ENCODE data around the gene PTK6.

DNA sequence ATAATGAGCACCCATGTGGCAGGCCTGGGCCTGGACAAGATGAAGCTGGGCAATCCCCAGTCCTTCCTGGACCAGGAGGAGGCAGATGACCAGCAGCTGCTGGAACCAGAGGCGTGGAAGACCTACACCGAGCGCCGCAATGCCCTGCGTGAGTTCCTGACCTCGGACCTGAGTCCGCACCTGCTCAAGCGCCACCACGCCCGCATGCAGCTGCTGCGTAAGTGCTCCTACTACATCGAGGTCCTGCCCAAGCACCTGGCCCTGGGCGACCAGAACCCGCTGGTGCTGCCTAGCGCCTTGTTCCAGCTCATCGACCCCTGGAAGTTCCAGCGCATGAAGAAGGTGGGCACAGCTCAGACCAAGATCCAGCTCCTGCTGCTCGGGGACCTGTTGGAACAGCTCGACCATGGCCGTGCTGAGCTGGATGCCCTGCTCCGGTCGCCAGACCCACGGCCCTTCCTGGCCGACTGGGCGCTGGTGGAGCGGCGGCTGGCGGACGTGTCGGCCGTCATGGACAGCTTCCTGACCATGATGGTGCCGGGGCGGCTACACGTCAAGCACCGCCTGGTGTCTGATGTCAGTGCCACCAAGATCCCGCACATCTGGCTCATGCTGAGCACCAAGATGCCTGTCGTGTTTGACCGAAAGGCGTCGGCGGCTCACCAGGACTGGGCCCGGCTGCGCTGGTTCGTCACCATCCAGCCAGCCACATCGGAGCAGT is 18.6 kb upstream of the PTK6 start:
- TF ChIP-seq POLR2AphosphoS5 (IDR thresholded peaks at IDR 0.05; ENCODE audit: low read depth, low read length): no peak
- no peak for TF ChIP-seq TAF1 (IDR thresholded peaks at IDR 0.05; ENCODE audit: borderline replicate concordance, insufficient read depth, low read length)
- no peak for TF ChIP-seq REST (IDR thresholded peaks at IDR 0.05; ENCODE audit: insufficient read depth in 1 of 2, low read depth in 2 of 2, low read length in 2 of 2)
